ENCODE measurements around the gene PPCDC. TPM values are rescaled to one million over a fixed set of nuclear protein-coding genes. Genes with fewer than 3 reads are reported as not detected.

PPCDC gene
- polyA plus RNA-seq, 1 donor (not counting 4 experiments of a cell fraction or from before 2014, with no cell fraction given): 11.9 TPM

DNA sequence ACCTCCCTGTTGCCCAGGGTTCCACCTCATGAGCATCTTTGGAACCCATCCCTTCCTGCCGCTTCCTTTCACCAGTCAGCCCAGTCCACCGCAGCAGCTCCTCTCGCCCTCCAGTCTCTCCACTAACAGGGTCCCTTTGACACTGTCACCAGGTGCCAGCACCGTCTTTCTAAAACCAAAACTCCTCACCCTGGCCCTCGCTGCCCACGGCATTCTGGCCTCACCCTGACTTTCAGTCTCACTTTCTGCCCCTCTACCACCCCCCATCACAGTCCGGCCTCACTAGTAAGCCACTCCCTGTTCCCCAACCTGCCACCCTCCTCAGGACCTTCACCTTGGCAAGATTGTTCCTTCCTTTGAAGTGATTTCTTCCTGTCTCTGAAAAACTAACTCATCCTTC is 4.2 kb downstream of the PPCDC start:
- Histone ChIP-seq H4K20me1 (ENCODE audit: control insufficient read depth, extremely low read depth, insufficient read depth, low read length) (no peaks in the 10 kb centered on the region), H3K27me3 (ENCODE audit: control insufficient read depth, extremely low read depth, insufficient read depth, low read length) (no peaks in the 10 kb centered on the region), H3K4me2 (ENCODE audit: control insufficient read depth, extremely low read depth, insufficient read depth, low read depth, low read length) (no peak overlapping the region), H2AFZ (ENCODE audit: control insufficient read depth, low read length) (no peak overlapping the region), H3K9me3 (ENCODE audit: control insufficient read depth, low read depth, low read length) (no peaks in the 10 kb centered on the region), H3K4me3 (ENCODE audit: control insufficient read depth in 2 of 3, extremely low read depth in 1 of 3, insufficient read depth in 2 of 3, low read depth in 1 of 3, low read length in 3 of 3) (no peak overlapping the region), H3K9me1 (ENCODE audit: control insufficient read depth, extremely low read depth, insufficient read depth, low read length) (no peaks in the 10 kb centered on the region), H3K27ac (ENCODE audit: control insufficient read depth, insufficient read depth, low read length) (no peak overlapping the region), H3K36me3 (ENCODE audit: control insufficient read depth in 2 of 2, extremely low read depth in 1 of 2, insufficient read depth in 2 of 2, low read length in 2 of 2) (peaks cover 1 to 18% of the 10 kb centered on the region in 2 experiments), H3K4me1 (ENCODE audit: control insufficient read depth, extremely low read depth, insufficient read depth, low read length) (peaks cover 26% of the 10 kb centered on the region), H3K9ac (ENCODE audit: control insufficient read depth, extremely low read depth, insufficient read depth, low read length) (no peak overlapping the region), H3K79me2 (ENCODE audit: control insufficient read depth, insufficient read depth, low read length) (peaks cover 8% of the 10 kb centered on the region)
- DNase-seq (ENCODE audit: low read depth, low spot score) (no peak), FAIRE-seq (no peak)
- TF ChIP-seq, protein P1, sequence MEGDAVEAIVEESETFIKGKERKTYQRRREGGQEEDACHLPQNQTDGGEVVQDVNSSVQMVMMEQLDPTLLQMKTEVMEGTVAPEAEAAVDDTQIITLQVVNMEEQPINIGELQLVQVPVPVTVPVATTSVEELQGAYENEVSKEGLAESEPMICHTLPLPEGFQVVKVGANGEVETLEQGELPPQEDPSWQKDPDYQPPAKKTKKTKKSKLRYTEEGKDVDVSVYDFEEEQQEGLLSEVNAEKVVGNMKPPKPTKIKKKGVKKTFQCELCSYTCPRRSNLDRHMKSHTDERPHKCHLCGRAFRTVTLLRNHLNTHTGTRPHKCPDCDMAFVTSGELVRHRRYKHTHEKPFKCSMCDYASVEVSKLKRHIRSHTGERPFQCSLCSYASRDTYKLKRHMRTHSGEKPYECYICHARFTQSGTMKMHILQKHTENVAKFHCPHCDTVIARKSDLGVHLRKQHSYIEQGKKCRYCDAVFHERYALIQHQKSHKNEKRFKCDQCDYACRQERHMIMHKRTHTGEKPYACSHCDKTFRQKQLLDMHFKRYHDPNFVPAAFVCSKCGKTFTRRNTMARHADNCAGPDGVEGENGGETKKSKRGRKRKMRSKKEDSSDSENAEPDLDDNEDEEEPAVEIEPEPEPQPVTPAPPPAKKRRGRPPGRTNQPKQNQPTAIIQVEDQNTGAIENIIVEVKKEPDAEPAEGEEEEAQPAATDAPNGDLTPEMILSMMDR (optimal IDR thresholded peaks at IDR 0.05 in 1 of 3, IDR thresholded peaks at IDR 0.05 in 1 of 3, conservative IDR thresholded peaks at IDR 0.05 in 1 of 3; ENCODE audit: extremely low read depth in 1 of 3, insufficient read depth in 2 of 3, low read length in 3 of 3): no peak
- no peak for TF ChIP-seq EZH2 (IDR thresholded peaks at IDR 0.05; ENCODE audit: low read length)
- dilution Hi-C loops (cut with MboI; ENCODE audit: extremely low pct_ligation_motif_present, low sequenced_read_pairs): no loop called here

DNA sequence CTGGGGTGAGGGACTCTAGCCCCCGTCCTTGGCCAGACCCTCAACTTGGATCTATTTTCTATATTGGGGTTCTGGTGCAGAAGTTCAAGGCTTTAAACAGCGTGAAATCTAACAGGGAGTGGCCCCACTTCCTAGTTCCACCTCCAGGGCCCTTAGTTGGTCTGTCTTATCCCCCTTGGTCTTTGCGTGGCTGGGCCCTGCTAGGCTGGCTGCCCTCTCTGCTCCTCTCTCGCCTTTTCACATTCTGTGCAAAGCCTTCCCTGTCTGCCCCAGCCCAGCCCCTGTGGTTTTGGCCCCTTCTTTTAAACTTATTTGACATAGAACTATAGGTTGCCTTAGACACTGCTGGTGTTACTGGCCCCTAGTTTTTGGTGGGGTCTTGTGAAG is 5.6 kb downstream of the PPCDC start:
- Histone ChIP-seq H3K9me1 (ENCODE audit: control insufficient read depth, extremely low read depth, insufficient read depth, low read length) (no peaks in the 10 kb centered on the region), H2AFZ (ENCODE audit: control insufficient read depth, low read length) (no peak overlapping the region), H3K4me2 (ENCODE audit: control insufficient read depth, extremely low read depth, insufficient read depth, low read depth, low read length) (no peak overlapping the region), H3K36me3 (ENCODE audit: control insufficient read depth in 2 of 2, extremely low read depth in 1 of 2, insufficient read depth in 2 of 2, low read length in 2 of 2) (peaks cover 3 to 18% of the 10 kb centered on the region in 2 experiments), H4K20me1 (ENCODE audit: control insufficient read depth, extremely low read depth, insufficient read depth, low read length) (no peaks in the 10 kb centered on the region), H3K9ac (ENCODE audit: control insufficient read depth, extremely low read depth, insufficient read depth, low read length) (no peak overlapping the region), H3K9me3 (ENCODE audit: control insufficient read depth, low read depth, low read length) (no peaks in the 10 kb centered on the region), H3K27ac (ENCODE audit: control insufficient read depth, insufficient read depth, low read length) (no peak overlapping the region), H3K4me1 (ENCODE audit: control insufficient read depth, extremely low read depth, insufficient read depth, low read length) (peaks cover 22% of the 10 kb centered on the region), H3K4me3 (ENCODE audit: control insufficient read depth in 2 of 3, extremely low read depth in 1 of 3, insufficient read depth in 2 of 3, low read depth in 1 of 3, low read length in 3 of 3) (no peak overlapping the region), H3K79me2 (ENCODE audit: control insufficient read depth, insufficient read depth, low read length) (peaks cover 3% of the 10 kb centered on the region), H3K27me3 (ENCODE audit: control insufficient read depth, extremely low read depth, insufficient read depth, low read length) (no peaks in the 10 kb centered on the region)
- TF ChIP-seq EZH2 (IDR thresholded peaks at IDR 0.05; ENCODE audit: low read length): no peak
- TF ChIP-seq, protein P1 (optimal IDR thresholded peaks at IDR 0.05 in 1 of 3, IDR thresholded peaks at IDR 0.05 in 1 of 3, conservative IDR thresholded peaks at IDR 0.05 in 1 of 3; ENCODE audit: extremely low read depth in 1 of 3, insufficient read depth in 2 of 3, low read length in 3 of 3): no peak
- dilution Hi-C loops (cut with MboI; ENCODE audit: extremely low pct_ligation_motif_present, low sequenced_read_pairs): no loop called here
- FAIRE-seq (no peak), DNase-seq (ENCODE audit: low read depth, low spot score) (no peak)

Data from keratinocyte (primary cell).